Jurkat, Clone E6-1 (cell line): Measurements from ENCODE around the gene SRRM5.
A peak's percentile ranks its signal among the peaks of the same experiment; 100 is the strongest.

ENCODE experiments used
- DNase-seq: peaks from one replicate; pipeline ENCODE4 v3.0.0-alpha.2; 2011; ENCODE audit warnings: low read depth, low spot score
- H3K4me3 ChIP-seq: 2 replicates; pipeline ENCODE4 v1.5.1; 2011; ENCODE audit warnings: mild to moderate bottlenecking, low read length, control low read depth, moderate library complexity

SRRM5 gene

GRCh38 chr19:43606569-43607229 lies 5.2 kb upstream of the SRRM5 start:
- no peak for DNase-seq
- no peak overlapping the region for H3K4me3 ChIP-seq

GRCh38 chr19:43607238-43608205 lies 4.4 kb upstream of the SRRM5 start:
- no peak for DNase-seq
- no peak overlapping the region for H3K4me3 ChIP-seq

GRCh38 chr19:43609872-43610271 lies 2.0 kb upstream of the SRRM5 start:
- H3K4me3 ChIP-seq = no peak overlapping the region
- DNase-seq = no peak

- H3K4me3 ChIP-seq = no peak overlapping the region
- no peak for DNase-seq
These were observed 1.4 kb upstream of the SRRM5 start for GRCh38 chr19:43610493-43610892.

- no peak overlapping the region for H3K4me3 ChIP-seq
These were observed 486 bp downstream of the SRRM5 start for GRCh38 chr19:43612374-43612773.

GRCh38 chr19:43616306-43616705 lies 4.4 kb downstream of the SRRM5 start:
- DNase-seq = no peak

More at GRCh38 chr19:43612374-43612773, 486 bp downstream of the SRRM5 start:
- no peak for DNase-seq

GRCh38 chr19:43616954-43617353 lies 5.1 kb downstream of the SRRM5 start:
- no peak overlapping the region for H3K4me3 ChIP-seq
- no peak for DNase-seq

More at GRCh38 chr19:43616306-43616705, 4.4 kb downstream of the SRRM5 start:
- no peak overlapping the region for H3K4me3 ChIP-seq

GRCh38 chr19:43618921-43619261 lies 7.0 kb downstream of the SRRM5 start:
- H3K4me3 ChIP-seq = peak overlapping the region; percentile 98
- DNase-seq = peak; percentile 78

GRCh38 chr19:43619262-43620060 lies 7.6 kb downstream of the SRRM5 start, which contains the start of gene ZNF428:
ZNF428 (minus strand) TSS chr19:43619629; CDS start chr19:43614304, 5,325 bp downstream.
- H3K4me3 ChIP-seq = peak within 1 kb of the TSS; percentile 98
- peak; percentile 95 for DNase-seq

GRCh38 chr19:43620061-43621001 lies 8.4 kb downstream of the SRRM5 start:
- peak overlapping the region; percentile 98 for H3K4me3 ChIP-seq
- DNase-seq = no peak

- no peak overlapping the region for H3K4me3 ChIP-seq
- no peak for DNase-seq
These were observed 10.2 kb downstream of the SRRM5 start for GRCh38 chr19:43622070-43622469.

- no peak for DNase-seq
These were observed 11.1 kb downstream of the SRRM5 start for GRCh38 chr19:43622956-43623355.

GRCh38 chr19:43623889-43624670 lies 12.2 kb downstream of the SRRM5 start:
- DNase-seq = no peak

More at GRCh38 chr19:43622956-43623355, 11.1 kb downstream of the SRRM5 start:
- H3K4me3 ChIP-seq = no peak overlapping the region

GRCh38 chr19:43624933-43625332 lies 13.0 kb downstream of the SRRM5 start:
- H3K4me3 ChIP-seq = peak overlapping the region; percentile 2; the same call in 1 of the 2 replicates
- peak; percentile 85 for DNase-seq

More at GRCh38 chr19:43623889-43624670, 12.2 kb downstream of the SRRM5 start:
- H3K4me3 ChIP-seq = no peak overlapping the region

GRCh38 chr19:43625918-43626579 lies 14.2 kb downstream of the SRRM5 start:
- DNase-seq = no peak
- H3K4me3 ChIP-seq = no peak overlapping the region

GRCh38 chr19:43626838-43627237 lies 14.9 kb downstream of the SRRM5 start:
- no peak overlapping the region for H3K4me3 ChIP-seq
- no peak for DNase-seq
